ENCODE measurements around the gene ADGRV1. TPM values are rescaled to one million over a fixed set of nuclear protein-coding genes. Genes with fewer than 3 reads are reported as not detected.

Gene ADGRV1
- total RNA-seq, 1 donor from 2014 or later: 0.99 TPM

DNA sequence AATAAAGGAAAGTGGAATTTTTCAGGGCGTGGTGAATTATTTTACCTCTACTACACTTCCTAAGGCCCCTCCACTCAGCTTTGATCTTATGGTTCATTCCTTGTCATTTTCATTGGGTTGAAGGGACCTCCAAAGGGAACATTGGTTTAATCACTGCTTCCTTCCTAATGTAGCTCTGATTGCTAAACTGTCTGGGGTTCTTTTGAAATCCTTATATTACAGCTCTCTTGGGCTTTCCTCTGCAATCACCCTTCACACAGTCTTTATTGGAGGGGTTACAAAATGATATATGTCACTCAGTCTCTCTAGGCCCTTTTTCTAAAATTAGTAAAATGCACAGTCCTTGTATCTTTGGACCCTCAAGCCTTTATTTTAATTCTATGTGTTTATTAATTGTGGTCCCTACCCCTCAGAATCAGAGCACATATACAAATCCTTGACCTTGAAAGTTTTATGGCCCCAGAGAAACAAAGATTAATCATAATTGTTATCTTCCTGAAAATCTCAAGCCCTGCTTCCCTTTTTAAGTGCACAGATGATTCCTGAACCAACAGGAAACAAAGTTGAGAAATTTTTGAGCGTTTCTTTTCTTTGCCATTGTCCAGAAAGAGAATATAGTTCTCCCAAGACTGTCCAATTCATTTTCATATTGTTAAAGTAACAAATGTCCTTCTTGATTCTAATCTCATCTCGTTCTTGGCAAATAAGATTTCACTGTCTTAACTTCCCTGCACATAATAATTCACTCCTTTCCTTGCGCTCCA is 494.6 kb downstream of the ADGRV1 start:
- TF ChIP-seq, protein P1, sequence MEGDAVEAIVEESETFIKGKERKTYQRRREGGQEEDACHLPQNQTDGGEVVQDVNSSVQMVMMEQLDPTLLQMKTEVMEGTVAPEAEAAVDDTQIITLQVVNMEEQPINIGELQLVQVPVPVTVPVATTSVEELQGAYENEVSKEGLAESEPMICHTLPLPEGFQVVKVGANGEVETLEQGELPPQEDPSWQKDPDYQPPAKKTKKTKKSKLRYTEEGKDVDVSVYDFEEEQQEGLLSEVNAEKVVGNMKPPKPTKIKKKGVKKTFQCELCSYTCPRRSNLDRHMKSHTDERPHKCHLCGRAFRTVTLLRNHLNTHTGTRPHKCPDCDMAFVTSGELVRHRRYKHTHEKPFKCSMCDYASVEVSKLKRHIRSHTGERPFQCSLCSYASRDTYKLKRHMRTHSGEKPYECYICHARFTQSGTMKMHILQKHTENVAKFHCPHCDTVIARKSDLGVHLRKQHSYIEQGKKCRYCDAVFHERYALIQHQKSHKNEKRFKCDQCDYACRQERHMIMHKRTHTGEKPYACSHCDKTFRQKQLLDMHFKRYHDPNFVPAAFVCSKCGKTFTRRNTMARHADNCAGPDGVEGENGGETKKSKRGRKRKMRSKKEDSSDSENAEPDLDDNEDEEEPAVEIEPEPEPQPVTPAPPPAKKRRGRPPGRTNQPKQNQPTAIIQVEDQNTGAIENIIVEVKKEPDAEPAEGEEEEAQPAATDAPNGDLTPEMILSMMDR (IDR thresholded peaks at IDR 0.05): no peak
- no peak for DNase-seq (ENCODE audit: extremely low spot score, unreplicated experiment)
- Mint-ChIP-seq H3K4me1 (ENCODE audit: unreplicated experiment) (no peaks in the 10 kb centered on the region), H3K4me3 (ENCODE audit: unreplicated experiment) (no peak overlapping the region), H3K27ac (ENCODE audit: unreplicated experiment) (no peak overlapping the region), H3K36me3 (ENCODE audit: unreplicated experiment) (no peaks in the 10 kb centered on the region), H3K27me3 (ENCODE audit: unreplicated experiment) (peaks cover 10% of the 10 kb centered on the region), H3K9me3 (ENCODE audit: unreplicated experiment) (no peaks in the 10 kb centered on the region)

DNA sequence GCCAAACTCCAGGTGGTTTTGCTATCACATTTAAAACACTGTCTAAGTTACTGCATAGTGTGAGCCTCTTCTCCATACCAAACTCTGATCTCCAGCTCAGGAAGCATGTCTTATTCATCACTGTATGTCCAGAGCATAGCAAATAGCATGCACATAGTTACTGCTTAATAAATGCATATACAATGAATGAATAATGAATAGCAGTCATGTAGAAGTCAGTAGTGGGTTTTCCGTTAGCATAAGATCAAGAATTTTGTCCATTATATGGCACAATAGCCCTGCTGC is 495.1 kb downstream of the ADGRV1 start:
- Mint-ChIP-seq H3K4me1 (ENCODE audit: unreplicated experiment) (no peaks in the 10 kb centered on the region), H3K27ac (ENCODE audit: unreplicated experiment) (no peak overlapping the region), H3K36me3 (ENCODE audit: unreplicated experiment) (no peaks in the 10 kb centered on the region), H3K4me3 (ENCODE audit: unreplicated experiment) (no peak overlapping the region), H3K9me3 (ENCODE audit: unreplicated experiment) (no peaks in the 10 kb centered on the region), H3K27me3 (ENCODE audit: unreplicated experiment) (peaks cover 10% of the 10 kb centered on the region)
- no peak for DNase-seq (ENCODE audit: extremely low spot score, unreplicated experiment)
- TF ChIP-seq, protein P1 (IDR thresholded peaks at IDR 0.05): no peak

DNA sequence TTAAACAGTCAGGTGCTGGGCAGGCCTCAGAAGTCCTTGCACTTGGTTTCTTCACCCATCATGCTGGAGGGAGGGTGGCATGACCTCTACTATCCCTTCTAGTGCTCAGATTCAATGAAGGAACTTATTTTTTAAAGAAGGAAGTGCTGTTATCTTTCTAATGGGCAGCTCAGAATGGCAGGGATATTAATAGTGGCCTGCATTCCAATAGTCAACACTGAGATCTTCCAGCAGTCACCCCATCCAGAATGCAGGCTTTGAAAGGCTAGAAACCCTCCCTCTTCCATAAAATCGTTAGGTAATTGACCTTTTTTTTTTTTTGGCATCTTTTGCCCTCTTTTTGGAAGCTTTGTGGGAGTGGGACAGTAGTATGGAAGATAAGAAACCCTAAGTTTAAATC is 499.6 kb downstream of the ADGRV1 start:
- H3K4me1 Mint-ChIP-seq (ENCODE audit: unreplicated experiment): no peaks in the 10 kb centered on the region
- H3K36me3 Mint-ChIP-seq (ENCODE audit: unreplicated experiment): no peaks in the 10 kb centered on the region
- TF ChIP-seq, protein P1 (IDR thresholded peaks at IDR 0.05): no peak
- H3K9me3 Mint-ChIP-seq (ENCODE audit: unreplicated experiment): no peaks in the 10 kb centered on the region
- peaks cover 23% of the 10 kb centered on the region for H3K27me3 Mint-ChIP-seq (ENCODE audit: unreplicated experiment)
- no peak overlapping the region for H3K4me3 Mint-ChIP-seq (ENCODE audit: unreplicated experiment)
- no peak for DNase-seq (ENCODE audit: extremely low spot score, unreplicated experiment)
- no peak overlapping the region for H3K27ac Mint-ChIP-seq (ENCODE audit: unreplicated experiment)

DNA sequence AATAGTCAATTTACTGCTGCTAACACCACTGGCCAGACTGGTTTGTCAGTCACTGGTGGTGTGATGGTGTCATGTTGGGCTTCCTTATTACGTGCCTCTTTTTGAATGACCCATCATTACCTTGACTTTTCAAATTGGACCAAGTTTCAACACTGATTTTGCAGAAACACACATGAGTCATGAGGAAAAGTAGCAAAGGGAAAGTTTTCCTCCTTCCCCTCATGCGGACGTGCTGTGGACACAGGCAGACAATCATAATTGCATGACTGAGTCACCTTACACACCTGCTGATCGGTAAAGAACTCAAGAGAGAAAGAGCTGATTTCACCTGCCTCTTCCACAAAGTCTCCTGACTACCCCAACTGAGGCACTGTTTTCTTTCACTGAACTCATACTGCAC is 500.0 kb downstream of the ADGRV1 start:
- Mint-ChIP-seq H3K4me3 (ENCODE audit: unreplicated experiment) (no peak overlapping the region), H3K9me3 (ENCODE audit: unreplicated experiment) (no peaks in the 10 kb centered on the region), H3K27ac (ENCODE audit: unreplicated experiment) (no peak overlapping the region), H3K36me3 (ENCODE audit: unreplicated experiment) (no peaks in the 10 kb centered on the region), H3K27me3 (ENCODE audit: unreplicated experiment) (peaks cover 23% of the 10 kb centered on the region), H3K4me1 (ENCODE audit: unreplicated experiment) (no peaks in the 10 kb centered on the region)
- TF ChIP-seq, protein P1 (IDR thresholded peaks at IDR 0.05): no peak
- DNase-seq (ENCODE audit: extremely low spot score, unreplicated experiment): no peak

DNA sequence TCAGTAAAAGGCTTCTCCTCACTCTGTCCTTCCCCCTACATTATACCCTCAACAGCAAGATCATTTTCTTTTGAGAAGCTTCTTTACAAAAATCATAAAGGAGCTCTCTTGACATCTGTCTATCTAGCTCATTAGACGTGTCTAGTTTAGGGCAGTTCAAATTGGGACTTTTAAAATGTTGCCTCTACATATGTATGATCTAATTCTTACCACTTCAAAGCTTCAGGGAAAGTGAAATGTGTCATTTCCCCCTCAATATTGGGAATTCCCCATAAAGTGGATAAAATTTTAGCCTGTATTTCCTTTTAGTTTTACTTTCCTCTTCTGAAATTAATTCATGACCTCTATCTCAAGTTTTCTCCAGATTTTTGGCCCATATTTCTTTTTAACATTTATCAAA is 500.8 kb downstream of the ADGRV1 start:
- no peaks in the 10 kb centered on the region for H3K36me3 Mint-ChIP-seq (ENCODE audit: unreplicated experiment)
- no peaks in the 10 kb centered on the region for H3K4me1 Mint-ChIP-seq (ENCODE audit: unreplicated experiment)
- no peak overlapping the region for H3K27ac Mint-ChIP-seq (ENCODE audit: unreplicated experiment)
- DNase-seq (ENCODE audit: extremely low spot score, unreplicated experiment): no peak
- no peaks in the 10 kb centered on the region for H3K9me3 Mint-ChIP-seq (ENCODE audit: unreplicated experiment)
- no peak overlapping the region for H3K4me3 Mint-ChIP-seq (ENCODE audit: unreplicated experiment)
- peaks cover 21% of the 10 kb centered on the region for H3K27me3 Mint-ChIP-seq (ENCODE audit: unreplicated experiment)
- TF ChIP-seq, protein P1 (IDR thresholded peaks at IDR 0.05): no peak
